Activated CD4-positive, alpha-beta memory T cell treated with anti-CD3 and anti-CD28 coated beads, Interleukin-2, amount 10 ng/mL, durations not matched to agents 7 days and 5 days (primary cell): ENCODE measurements around the gene EEF1A2. TPM values are rescaled to one million over a fixed set of nuclear protein-coding genes. Genes with fewer than 3 reads are reported as not detected.

ENCODE experiments used
- CTCF ChIA-PET: fragments of 350-600 bp; sonication (Branson Sonifier 250); formaldehyde crosslinking; loops from one replicate; lab custom pipeline; 2021; ENCODE audit warnings: antibody characterized with exemption, inconsistent platforms; lab: Charles Lee
- POLR2A ChIA-PET: fragments of 350-600 bp; sonication (Branson Sonifier 250); formaldehyde crosslinking; loops from one replicate; lab custom pipeline; 2021; ENCODE audit warnings: antibody characterized with exemption; lab: Charles Lee
- DNase-seq: peaks from one replicate; pipeline ENCODE4 v3.0.0-alpha.2; 2020
- H3K27ac Mint-ChIP-seq: one replicate; pipeline ENCODE4 v1.8.0; 2021; ENCODE audit warnings: mild to moderate bottlenecking, mixed read lengths
- H3K27me3 Mint-ChIP-seq: one replicate; pipeline ENCODE4 v1.8.0; 2021; ENCODE audit warnings: mixed read lengths
- H3K36me3 Mint-ChIP-seq: one replicate; pipeline ENCODE4 v1.8.0; 2021; ENCODE audit warnings: low read depth, mixed read lengths
- H3K4me1 Mint-ChIP-seq: one replicate; pipeline ENCODE4 v1.8.0; 2021; ENCODE audit warnings: mixed read lengths
- H3K4me3 Mint-ChIP-seq: one replicate; pipeline ENCODE4 v1.8.0; 2021; ENCODE audit warnings: mild to moderate bottlenecking, mixed read lengths
- H3K9me3 Mint-ChIP-seq: one replicate; pipeline ENCODE4 v1.8.0; 2021; ENCODE audit warnings: mixed read lengths
- total RNA-seq, 2 experiments: library from RNA; stranded (reverse); gene quantifications; one replicate each; pipeline ENCODE4 v1.2.3, GENCODE V29; 2021

Gene EEF1A2
- total RNA-seq, 2 experiments from 2014 or later: 2.0 to 2.6 TPM

DNA sequence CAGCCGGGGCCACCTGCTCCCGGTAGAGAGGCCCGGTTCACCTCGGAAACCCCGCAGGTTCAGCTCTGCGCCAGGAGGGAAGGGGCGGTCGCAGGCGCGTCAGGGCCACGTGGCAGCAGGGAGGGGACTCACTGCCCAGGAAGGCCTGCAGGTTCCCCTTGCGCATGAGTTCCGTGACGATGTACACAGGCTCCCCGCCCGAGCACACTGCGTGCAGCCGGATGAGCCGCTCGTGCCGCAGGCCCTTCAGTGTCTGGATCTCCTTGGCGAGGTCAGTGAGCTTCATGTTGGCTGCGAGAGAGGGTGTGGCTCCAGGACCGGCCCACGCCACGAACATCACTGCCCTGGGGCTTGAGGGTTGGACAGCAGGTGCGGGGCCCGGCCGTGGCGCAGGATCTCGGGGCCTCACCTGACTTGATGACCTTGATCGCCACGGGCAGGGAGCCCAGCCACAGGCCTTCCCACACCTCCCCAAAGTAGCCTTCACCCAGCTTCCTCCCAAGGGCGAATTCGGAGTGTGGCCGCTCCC lies 43.2 kb upstream of the EEF1A2 start:
- Mint-ChIP-seq H3K9me3 (no peaks in the 10 kb centered on the region), H3K27ac (no peak overlapping the region), H3K4me1 (peaks cover 19% of the 10 kb centered on the region), H3K36me3 (no peaks in the 10 kb centered on the region), H3K4me3 (no peak overlapping the region), H3K27me3 (peaks cover 16% of the 10 kb centered on the region)
- DNase-seq: no peak
- ChIA-PET CTCF (no interaction called here), POLR2A (interaction anchor here (1.0 kb wide), 1 partner anchor 21 kb away, joined by 3 read pairs; no protein-coding TSS in a partner anchor)

DNA sequence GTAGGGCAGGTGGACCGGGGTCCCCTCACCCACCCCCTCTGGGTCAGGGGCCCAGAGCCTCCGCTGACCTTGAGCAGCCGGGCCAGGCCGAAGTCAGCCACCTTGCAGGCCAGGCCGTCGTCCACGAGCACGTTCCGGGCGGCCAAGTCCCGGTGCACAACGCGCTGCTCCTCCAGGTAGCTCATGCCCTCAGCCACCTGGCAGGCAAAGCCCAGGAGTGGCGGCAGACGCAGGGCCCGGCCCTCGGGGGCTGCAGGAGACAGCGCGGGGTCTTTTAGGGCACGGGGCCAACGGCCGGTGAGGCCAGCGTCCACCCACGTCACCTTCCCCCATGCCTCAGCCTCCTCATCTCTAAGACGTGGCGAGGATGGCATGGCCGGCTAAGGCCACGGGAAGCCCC lies 42.5 kb upstream of the EEF1A2 start:
- POLR2A ChIA-PET: interaction anchor here (1.0 kb wide), 1 partner anchor 20 kb away, joined by 3 read pairs; no protein-coding TSS in a partner anchor
- Mint-ChIP-seq H3K27ac (no peak overlapping the region), H3K4me3 (no peak overlapping the region), H3K36me3 (no peaks in the 10 kb centered on the region), H3K27me3 (peaks cover 12% of the 10 kb centered on the region), H3K9me3 (no peaks in the 10 kb centered on the region), H3K4me1 (peaks cover 26% of the 10 kb centered on the region)
- CTCF ChIA-PET: no interaction called here
- no peak for DNase-seq

DNA sequence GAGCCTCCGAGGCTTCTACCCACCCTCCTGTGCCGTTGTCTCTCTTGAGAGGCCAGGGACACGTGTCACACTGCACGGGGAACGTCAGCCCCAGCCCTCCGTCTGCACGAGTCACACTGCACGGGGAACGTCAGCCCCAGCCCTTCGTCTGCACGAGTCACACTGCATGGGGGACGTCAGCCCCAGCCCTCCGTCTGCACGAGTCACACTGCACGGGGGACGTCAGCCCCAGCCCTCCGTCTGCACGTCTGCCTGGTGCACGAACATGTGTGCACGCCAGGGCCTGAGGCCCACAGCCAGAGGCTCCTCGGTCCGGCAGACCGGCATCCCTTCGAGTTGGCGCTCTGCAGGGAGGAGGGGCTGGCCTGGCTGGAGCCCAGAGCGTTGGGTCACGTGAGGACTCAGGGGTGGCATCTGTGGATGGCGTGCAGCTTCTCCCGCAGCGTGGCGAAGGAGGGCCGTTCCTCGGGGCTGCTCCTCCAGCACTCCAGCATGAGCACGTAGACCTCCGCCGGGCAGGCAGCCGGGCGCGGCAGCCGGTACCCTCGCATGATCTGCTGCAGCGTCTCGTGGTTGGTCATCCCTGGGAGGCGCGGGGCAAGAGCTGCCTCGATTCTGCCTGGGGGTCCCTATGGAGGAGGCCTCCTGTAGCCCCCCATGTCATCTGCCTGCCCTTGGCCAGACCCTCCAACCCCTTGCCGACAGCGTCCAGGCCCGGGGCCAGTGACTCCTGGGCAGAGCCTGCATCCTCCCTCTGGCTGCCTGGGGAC lies 41.7 kb upstream of the EEF1A2 start:
- peaks cover 29% of the 10 kb centered on the region for H3K4me1 Mint-ChIP-seq
- CTCF ChIA-PET: no interaction called here
- no peak for DNase-seq
- H3K27me3 Mint-ChIP-seq: peaks cover 10% of the 10 kb centered on the region
- H3K27ac Mint-ChIP-seq: no peak overlapping the region
- no peak overlapping the region for H3K4me3 Mint-ChIP-seq
- POLR2A ChIA-PET: interaction anchor here (0.6 to 6.7 kb wide), 6 partner anchors 11 to 415 kb away, joined by 3 to 136 read pairs (median 20); partner anchors contain the start of genes GMEB2 and PPDPF
- H3K36me3 Mint-ChIP-seq: no peaks in the 10 kb centered on the region
- no peaks in the 10 kb centered on the region for H3K9me3 Mint-ChIP-seq

DNA sequence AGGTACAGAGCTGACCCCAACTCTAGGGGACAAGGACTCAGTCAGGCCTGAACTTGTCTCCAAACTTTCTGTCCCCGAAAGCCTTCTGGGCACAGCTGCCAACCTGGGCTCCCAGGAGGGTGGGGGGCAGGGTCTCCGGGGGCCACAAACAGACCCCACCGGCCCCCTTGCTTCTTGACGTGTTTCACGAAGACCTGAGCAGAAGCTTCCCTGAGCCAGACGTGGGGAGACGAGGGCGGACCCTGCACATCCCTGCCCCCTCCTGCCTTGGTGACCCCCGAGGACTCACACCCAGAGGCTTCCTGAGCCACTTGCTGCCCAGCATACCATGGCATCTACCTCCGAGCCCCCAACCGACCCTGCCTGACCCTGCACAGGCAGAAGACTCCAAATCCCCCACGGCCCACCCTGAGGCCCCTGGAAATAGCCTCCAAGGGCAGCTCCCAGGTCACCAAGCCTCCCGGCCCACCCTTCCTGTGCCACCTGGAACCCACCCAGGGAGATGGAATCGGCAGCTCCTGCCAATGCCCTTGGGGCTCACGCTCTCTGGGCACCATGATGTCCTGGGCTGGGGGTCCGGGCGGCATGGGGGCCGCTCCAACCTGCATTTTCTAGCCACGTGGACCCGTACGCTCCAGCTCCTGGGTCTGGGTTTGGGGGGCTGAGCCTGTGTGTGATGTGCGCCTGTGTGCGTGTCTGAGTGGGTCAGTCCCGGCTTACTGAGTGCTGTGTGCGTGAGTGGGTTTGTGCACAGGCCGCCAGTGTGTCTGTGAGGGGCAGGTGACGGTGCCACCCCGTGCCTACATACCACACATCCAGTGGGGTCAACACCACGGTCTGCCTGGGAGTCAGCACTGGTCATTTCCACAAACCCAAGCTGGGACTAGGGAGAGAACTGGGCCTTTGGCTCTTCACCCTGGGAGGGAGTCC lies 40.8 kb upstream of the EEF1A2 start:
- Mint-ChIP-seq H3K27ac (no peak overlapping the region), H3K27me3 (peaks cover 7% of the 10 kb centered on the region), H3K36me3 (no peaks in the 10 kb centered on the region), H3K9me3 (no peaks in the 10 kb centered on the region), H3K4me3 (no peak overlapping the region), H3K4me1 (peaks cover 29% of the 10 kb centered on the region)
- POLR2A ChIA-PET: interaction anchor here (0.6 to 6.7 kb wide), 9 partner anchors 12 to 415 kb away, joined by 3 to 136 read pairs (median 3); partner anchors contain the start of genes ARFRP1, GMEB2, PPDPF and ZGPAT
- CTCF ChIA-PET: interaction anchor here (0.5 to 3.1 kb wide), 6 partner anchors 13 to 499 kb away, joined by 4 to 24 read pairs (median 12); partner anchors contain the start of genes PPDPF and TPD52L2
- DNase-seq: no peak

DNA sequence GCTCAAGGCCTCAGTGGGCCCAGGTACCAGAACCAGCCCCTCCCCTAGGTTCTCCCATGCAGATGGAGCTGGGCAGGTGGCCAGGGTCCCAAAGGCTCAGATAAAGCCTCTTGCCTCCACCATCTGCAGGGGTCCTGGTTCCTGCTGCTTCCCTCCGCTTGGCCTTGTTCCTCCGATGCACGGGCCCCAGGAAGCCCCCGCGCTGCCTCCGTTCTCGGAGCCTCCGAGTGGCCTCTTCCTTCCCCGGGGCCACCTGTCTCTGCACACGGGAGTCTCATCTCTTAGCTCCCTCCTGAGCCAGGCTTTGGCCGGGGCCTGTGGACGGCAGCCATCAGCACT lies 40.2 kb upstream of the EEF1A2 start:
- Mint-ChIP-seq H3K36me3 (no peaks in the 10 kb centered on the region), H3K27ac (no peak overlapping the region), H3K4me1 (peaks cover 29% of the 10 kb centered on the region), H3K27me3 (peaks cover 7% of the 10 kb centered on the region), H3K9me3 (no peaks in the 10 kb centered on the region), H3K4me3 (no peak overlapping the region)
- no peak for DNase-seq
- CTCF ChIA-PET: interaction anchor here (0.5 to 3.1 kb wide), 8 partner anchors 14 to 499 kb away, joined by 4 to 28 read pairs (median 12); partner anchors contain the start of genes PPDPF, RTEL1 and TPD52L2
- POLR2A ChIA-PET: interaction anchor here (1.1 to 6.7 kb wide), 7 partner anchors 10 to 103 kb away, joined by 3 to 136 read pairs (median 18); partner anchors contain the start of genes GMEB2 and PPDPF

DNA sequence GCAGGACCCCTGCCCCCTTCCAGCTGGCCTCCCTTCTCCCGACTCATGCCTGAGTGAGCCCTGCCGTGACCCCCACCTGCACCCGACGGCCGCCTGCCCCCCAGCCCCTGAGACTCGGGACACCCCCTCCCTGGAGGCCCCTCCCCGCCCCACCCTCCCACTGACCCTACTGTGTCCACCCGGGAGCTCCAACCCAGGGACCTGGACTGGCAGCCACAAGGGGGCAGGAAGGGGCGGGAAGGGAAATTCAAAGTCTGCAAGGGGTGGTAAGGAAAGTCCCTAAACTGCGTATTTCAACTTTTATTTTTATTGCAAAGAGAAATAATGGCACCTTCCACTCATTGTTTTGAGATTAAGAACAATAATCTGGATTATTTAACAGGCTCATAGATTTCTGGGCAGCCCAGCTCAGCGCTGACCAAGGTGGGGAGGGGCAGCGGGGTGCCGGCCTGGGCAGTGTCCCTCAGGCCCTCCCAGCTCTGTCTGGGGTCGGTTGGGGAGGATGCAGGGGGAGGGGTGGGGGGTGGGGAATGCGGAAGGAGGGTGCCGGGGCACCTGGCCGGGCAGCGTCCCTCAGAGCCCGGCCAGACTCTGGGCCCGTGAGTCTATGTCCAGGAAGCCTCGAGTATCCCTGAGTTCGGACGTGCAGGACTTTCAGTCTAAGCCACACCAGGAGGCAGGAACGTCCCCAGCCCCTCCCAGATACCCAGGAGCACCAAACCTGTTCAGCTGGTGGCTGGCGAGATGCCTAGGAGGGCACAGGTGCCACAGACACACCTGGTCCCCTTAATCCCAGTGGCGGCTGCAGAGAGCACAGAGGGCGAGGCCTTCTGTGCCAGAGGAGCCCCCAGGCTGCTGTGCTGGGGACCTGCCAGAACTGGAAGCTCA lies 39.6 kb upstream of the EEF1A2 start:
- H3K9me3 Mint-ChIP-seq: no peaks in the 10 kb centered on the region
- peak overlapping the region; percentile 87 for H3K27ac Mint-ChIP-seq
- no peaks in the 10 kb centered on the region for H3K36me3 Mint-ChIP-seq
- POLR2A ChIA-PET: interaction anchor here (0.7 to 6.7 kb wide), 26 partner anchors 7 to 441 kb away, joined by 3 to 136 read pairs (median 5); partner anchors contain the start of genes ARFRP1, GMEB2, HELZ2 and LIME1
- no peak for DNase-seq
- H3K4me3 Mint-ChIP-seq: peak overlapping the region; percentile 73
- H3K27me3 Mint-ChIP-seq: peaks cover 2% of the 10 kb centered on the region
- CTCF ChIA-PET: interaction anchor here (0.7 to 3.1 kb wide), 29 partner anchors 10 to 582 kb away, joined by 3 to 28 read pairs (median 7); partner anchors contain the start of genes ARFRP1, GMEB2, LIME1 and PPDPF
- H3K4me1 Mint-ChIP-seq: peaks cover 29% of the 10 kb centered on the region

DNA sequence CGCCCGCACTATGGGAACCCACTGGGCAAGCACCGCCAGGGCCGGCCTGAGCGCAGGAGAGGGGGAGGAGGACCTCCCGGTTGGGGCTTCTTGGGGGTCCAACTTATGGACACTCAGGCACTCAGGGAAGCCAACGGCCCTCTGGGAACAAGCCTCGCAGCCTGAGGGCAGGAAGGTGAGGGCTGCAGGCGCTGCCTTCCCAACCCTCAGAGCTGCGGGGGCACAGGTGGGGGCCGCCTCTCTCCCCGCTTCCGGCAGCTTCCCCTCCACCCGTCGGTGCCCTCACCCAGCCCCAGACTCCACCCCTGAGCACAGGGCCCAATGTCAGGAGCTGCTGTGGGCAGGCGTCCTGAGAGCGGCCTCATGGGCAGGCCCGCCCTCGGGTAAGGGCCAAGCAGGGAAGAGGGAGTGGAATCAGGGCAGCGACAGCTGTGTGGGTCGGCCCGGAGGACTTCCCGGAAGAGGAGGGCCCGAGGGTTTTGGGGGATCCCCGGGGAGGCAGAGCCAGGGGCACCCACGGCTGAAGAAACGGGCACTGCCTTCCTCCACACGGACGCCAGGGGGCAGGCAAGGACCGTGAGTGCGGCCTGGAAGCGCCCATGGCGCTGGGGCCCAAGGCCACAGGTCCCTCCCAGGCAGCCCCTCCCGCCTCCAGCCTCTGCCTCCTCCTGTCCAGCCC lies 38.8 kb upstream of the EEF1A2 start:
- ChIA-PET POLR2A (interaction anchor here (0.7 to 6.7 kb wide), 26 partner anchors 8 to 442 kb away, joined by 3 to 136 read pairs (median 5); partner anchors contain the start of genes ARFRP1, GMEB2, HELZ2 and LIME1), CTCF (interaction anchor here (0.7 to 3.1 kb wide), 36 partner anchors 9 to 583 kb away, joined by 3 to 28 read pairs (median 5); partner anchors contain the start of genes ARFRP1, GMEB2, HELZ2 and LIME1)

DNA sequence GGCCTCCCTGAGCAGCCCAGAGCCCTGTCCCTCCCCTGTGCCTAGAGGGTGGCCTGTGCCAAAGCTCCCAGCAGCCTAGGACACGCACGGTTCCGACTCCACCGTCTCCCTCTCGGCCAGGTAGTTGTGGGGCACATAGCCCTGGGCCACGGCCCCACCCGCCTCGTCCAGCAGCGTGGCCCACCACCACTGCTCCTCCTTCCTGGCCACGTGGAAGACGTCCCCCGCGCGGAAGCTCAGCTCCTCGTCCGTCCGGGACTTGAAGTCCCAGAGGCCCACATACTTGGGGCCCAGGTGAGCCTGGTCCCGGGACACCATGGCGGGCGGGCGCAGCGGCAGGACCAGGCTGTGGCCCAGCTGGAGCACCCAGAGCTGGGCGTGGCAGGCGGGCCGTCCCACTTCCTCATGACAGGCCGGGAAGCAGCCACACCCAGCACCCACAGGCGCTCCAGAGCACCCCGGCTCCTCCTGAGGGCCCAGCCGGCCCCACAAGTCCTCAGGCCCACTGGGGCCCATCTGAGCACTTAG lies 38.2 kb upstream of the EEF1A2 start, which contains the start of gene PTK6:
PTK6 (minus strand) TSS at position 380 of the 528 bp plus-strand sequence; CDS start at position 318, 62 bp downstream.
- Mint-ChIP-seq H3K4me3 (peak within 1 kb of the TSS; percentile 73), H3K27ac (peak within 1 kb of the TSS; percentile 87), H3K27me3 (peaks cover 4% of the 10 kb centered on the region), H3K4me1 (peaks cover 27% of the 10 kb centered on the region), H3K36me3 (no peaks in the 10 kb centered on the region), H3K9me3 (no peaks in the 10 kb centered on the region)
- peak; percentile 66 for DNase-seq
- POLR2A ChIA-PET: interaction anchor here (0.8 to 6.7 kb wide), 23 partner anchors 9 to 529 kb away, joined by 3 to 136 read pairs (median 5); partner anchors contain the start of genes ARFRP1, GMEB2, HELZ2 and LIME1
- CTCF ChIA-PET: interaction anchor here (0.7 to 3.1 kb wide), 35 partner anchors 9 to 583 kb away, joined by 3 to 28 read pairs (median 5); partner anchors contain the start of genes ARFRP1, GMEB2, HELZ2 and LIME1

More for the DNA sequence above, 38.8 kb upstream of the EEF1A2 start:
- peak; percentile 97 for DNase-seq
- H3K27me3 Mint-ChIP-seq: peaks cover 2% of the 10 kb centered on the region
- no peaks in the 10 kb centered on the region for H3K9me3 Mint-ChIP-seq
- H3K27ac Mint-ChIP-seq: peak overlapping the region; percentile 87
- no peaks in the 10 kb centered on the region for H3K36me3 Mint-ChIP-seq
- peaks cover 27% of the 10 kb centered on the region for H3K4me1 Mint-ChIP-seq
- peak overlapping the region; percentile 73 for H3K4me3 Mint-ChIP-seq

DNA sequence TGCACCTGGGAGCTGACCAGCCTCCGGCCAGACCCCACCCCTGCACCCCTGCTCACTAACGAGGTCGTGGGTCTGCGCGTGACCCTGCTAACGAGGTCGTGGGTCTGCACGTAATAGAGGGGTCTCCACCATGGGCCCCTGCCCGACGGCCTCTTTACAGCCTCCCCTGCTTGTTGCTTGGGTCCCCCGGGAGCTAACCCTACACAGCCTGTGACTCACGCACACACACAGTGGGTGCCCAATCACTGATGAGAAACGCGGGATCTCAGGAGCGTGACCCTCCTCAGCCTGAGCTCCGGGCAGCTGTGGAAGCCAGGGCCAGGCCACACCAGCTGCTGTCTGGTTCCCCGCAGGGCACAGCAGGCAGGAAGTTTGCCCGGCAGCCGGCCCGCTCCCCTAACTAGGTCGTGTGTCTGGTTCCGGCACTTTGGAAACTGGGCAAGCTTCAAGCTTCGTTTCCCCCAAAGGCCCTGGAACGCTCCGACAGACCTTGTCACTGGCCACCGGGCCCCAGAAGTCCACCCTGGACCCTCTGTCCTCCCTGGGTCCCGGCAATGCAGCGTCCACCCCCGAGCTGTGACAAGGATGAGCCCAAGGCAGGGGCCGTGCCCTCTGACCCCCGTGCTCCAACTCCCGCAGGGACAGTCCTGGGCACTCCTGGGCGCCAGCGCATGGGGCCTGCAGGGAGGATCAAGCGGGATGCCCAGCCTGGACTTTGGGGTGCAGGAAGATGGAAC lies 37.5 kb upstream of the EEF1A2 start:
- CTCF ChIA-PET: interaction anchor here (0.8 to 2.7 kb wide), 8 partner anchors 15 to 444 kb away, joined by 3 to 14 read pairs (median 6); partner anchors contain the start of genes GMEB2, PPDPF, PRPF6 and RTEL1
- Mint-ChIP-seq H3K9me3 (no peaks in the 10 kb centered on the region), H3K27ac (peak overlapping the region; percentile 87), H3K4me1 (peaks cover 27% of the 10 kb centered on the region), H3K4me3 (peak overlapping the region; percentile 73), H3K36me3 (no peaks in the 10 kb centered on the region), H3K27me3 (peaks cover 7% of the 10 kb centered on the region)
- POLR2A ChIA-PET: interaction anchor here (0.8 to 6.7 kb wide), 15 partner anchors 14 to 530 kb away, joined by 3 to 136 read pairs (median 7); partner anchors contain the start of genes LIME1, PPDPF, RTEL1 and SLC2A4RG
- DNase-seq: no peak
